HG03469 (cell line): ENCODE measurements around the gene HMGXB3.

ENCODE experiments used
- ATAC-seq: cut with Tn5 transposase; IDR thresholded peaks from one replicate; pipeline ENCODE4 v1.9.1; 2021; ENCODE audit warnings: mild to moderate bottlenecking, moderate library complexity, moderate number of reproducible peaks; ENCODE audit not compliant: unreplicated experiment

The HMGXB3 gene

DNA sequence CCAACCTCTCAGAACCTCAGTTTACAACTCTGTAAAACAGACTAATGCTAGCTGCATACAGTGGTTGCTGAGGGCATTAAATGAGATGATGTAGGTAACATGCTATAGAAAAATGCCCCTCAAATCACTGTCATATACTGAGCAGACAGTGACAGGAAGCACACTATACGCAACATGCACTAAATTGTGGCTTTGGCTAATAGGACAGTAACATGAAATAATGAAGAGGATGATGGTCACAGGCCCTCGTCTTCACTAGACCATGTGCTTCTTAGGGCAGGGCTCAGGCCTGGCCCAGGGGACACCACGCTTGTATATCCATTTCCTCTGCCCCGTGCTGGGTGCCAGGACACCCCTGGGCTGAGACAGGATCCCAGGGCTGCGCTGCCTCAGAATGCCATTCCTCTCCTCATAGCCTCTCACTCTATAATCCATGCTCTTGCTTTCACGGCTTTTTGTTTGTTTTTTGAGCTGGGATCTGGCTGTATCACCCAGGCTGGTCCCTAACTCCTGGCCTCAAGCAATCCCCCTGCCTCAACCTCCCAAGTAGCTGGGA is 66.9 kb downstream of the HMGXB3 start:
- no peak for ATAC-seq

DNA sequence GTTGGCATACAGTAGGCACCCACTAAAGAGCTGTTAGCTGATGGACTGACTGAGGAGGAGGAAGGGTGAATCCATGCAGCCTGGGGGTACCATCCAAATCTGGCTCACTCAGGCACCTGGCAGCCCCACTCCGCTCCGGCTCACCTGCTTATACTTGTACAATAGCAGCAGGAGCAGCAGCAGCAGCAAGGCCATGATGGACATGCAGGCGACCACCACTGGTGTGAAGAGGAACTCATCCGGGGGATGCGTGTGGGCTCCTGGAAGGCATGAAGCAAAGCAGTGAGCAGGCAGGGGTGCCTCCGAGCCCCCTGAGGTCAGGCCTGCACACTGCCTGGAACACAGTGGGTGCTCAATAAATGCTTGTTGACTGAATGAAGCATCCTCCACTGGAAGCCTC is 67.5 kb downstream of the HMGXB3 start:
- no peak for ATAC-seq

DNA sequence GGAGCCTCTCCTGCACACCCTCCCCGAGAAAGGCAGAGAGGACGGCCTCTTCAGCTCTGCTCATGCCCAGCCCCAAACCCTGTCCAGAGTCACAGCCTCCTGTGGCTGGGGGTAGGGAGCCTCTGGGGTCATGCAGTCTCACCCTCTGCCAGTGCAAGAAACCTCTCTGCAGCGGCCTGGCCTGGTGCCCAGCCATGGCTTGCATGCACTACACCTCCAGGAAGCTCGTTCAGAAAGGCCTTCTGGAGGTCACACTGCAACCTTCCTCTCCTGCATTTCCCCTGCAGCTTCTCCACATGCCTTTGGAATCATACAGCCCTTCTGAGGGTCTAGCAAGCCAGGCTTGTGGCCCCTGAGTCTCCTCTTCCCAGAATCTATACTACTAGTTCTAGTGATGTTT is 67.9 kb downstream of the HMGXB3 start:
- no peak for ATAC-seq

DNA sequence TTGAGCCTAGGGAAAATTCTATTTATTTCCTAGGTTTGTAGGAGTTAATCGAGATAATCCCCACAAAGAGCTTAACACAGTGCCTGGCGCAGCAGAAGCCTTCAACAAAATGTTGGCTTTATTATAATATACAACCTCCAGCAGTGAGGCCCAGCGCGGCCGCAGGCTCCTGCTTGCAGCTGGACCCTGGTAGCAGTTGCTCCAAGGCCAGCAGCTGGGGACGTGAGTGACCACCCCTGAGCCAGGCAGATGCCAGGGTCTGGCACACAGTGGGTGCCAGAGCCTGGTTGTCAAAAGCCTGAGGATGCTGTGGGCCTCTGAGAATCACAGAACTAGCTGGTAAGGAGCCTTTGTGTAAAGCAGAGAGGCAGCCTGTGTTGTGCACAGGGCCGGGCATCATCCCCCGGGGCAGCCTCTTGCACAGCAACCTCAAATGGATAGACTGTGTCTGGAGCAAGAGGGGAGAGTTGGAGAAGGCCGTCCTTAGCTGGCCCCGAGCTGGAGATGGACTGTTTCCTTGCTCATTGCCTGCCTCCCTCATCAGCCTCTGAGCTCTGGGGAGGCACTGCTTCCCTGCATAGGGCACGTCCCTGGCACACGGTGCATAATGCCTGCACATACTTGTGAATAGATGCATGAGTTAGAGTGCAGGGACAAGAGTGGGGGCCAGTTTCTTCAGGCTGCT is 68.6 kb downstream of the HMGXB3 start:
- ATAC-seq, result no peak

DNA sequence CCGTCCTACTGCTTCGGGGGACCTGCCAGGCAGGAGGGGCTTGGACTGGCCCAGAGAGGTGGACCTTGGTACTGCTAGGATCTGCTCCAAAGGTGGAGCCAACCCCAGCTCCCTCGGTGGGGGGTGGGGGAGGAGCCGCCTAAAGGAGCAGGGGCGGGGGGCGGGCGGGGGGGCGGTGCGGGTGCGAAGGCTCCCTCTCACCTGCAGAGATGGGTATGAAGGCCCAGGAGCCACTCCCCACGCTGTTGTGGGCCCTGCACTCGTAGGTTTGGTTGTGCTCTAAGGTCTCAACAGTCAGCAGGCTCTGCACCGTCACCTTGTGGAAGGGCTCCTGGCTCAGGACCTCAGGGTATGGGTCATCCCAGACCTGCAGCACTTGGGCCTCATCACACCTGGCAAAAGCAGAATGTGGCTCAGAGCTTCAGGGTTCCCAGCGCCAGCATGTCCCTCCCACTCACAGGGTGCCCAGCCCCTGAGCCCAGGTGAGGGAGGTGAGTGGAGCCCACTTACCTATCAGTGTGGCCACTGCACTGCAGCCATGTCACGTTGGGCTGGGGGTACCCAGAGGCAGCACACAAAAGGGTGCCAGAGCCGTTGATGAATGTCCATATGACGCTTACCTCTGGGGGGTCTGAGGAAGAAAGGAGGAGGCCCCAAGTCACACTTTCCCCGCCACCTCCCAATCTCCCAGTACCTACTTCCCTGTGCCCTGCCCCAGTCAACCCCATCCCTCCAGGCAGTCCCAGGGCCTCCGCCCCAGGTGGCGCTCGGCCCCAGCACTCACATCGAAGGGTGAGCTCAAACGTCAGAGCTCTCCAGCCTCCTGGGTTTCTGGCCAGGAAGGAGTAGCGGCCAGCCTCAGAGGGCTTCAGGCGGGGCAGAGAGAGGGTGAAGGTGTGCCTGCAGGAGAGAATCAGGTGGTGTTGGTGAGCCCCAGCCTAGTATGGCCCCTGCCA is 69.4 kb downstream of the HMGXB3 start:
- no peak for ATAC-seq

DNA sequence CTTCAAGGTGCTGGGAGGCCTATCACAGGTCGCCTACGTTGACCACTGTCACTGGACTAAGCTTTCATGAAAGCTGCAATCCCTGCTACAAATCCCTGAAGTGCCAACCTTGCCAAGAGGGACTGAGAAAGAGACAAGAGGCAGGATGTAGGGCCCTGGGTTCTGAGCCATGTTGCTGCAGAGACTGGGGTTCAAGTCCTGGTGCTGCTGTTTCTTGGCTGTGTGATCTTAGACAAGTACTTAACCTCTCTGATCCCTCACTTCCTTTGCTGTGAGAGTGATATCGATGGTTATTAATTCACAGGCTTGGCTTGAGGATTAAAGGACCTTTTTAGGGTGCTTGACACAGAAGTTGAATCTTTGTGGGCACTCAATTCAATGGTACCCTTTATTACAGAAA is 70.3 kb downstream of the HMGXB3 start:
- no peak for ATAC-seq

DNA sequence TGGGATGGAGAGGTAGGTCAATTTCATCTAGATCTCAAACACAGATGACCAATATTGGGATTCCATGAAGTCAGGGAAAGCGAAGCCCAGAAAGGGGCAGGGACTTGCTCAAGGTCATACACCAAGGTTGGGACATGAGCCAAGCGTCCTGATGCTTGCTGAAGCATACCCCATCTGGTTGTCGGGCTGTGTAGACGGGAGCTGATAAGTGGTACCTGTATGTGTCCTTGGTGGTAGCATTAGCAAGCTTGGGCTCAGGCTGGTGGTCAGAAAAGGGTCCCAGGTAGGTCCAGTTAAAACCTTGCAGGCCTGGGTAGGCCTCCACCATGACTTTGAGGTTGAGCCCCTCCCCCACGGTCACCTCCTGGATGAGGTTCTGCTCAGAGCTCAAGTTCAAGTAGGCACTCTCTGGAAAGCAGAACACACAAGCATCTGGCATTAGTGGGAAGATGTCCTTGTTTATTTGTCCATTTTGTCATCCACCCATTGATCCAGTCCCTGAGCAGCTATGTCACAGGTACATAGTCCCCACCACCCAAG is 72.6 kb downstream of the HMGXB3 start:
- no peak for ATAC-seq

DNA sequence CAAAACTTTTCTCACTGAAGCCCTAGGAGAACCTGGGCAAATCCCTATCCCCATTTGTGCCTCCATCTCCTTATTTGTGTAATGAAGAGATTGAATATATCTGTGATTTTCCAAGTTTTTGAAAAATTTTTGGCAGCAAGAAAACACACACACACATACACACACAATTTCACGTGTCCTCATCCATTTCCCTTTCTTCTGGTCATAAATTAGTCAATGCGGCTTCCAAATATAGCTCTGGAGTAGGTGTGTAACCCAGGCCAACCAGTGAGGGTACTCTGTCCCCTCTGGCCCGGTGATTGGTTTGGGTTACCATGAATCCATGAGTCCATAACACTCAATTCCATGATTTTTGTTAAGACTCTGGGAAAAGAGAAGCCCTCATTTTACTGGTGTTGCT is 73.1 kb downstream of the HMGXB3 start:
- no peak for ATAC-seq

DNA sequence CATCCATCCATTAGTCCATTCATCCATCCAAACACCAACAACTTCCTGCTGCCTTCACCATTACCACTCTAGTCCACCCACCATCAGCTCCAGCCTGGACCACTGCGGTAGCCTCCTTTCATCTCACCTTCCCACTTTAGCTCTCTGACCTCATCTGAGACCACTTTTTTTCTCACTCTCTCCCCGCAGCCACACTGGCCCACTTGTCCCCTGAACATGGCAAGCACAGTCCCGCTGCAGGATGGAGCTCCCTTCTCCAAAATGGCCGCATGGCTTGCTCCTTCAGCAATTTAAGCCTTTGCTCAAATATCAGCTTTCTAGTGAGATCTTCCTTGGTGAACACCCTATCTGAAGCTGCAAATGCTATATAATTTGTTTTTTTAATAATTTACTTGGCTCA is 74.7 kb downstream of the HMGXB3 start:
- no peak for ATAC-seq

DNA sequence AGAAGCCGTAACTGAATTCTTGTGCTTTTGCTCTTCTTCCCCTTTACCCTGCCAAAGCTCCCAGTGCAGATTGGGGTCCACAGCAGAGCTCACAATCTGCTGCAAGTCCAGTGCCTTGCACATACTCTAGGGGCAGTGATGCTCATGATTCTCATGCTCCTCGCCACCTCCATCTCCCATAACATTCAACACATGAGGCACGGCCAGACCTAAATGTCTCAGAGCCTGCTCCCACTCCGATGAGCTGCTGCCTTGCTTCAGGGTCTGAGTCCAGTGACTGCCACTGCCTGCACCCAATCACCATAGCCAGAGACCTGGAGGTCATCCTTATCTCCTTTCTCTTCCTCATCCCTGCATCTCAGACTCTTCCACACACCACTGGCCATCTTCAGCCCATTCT is 75.3 kb downstream of the HMGXB3 start:
- no peak for ATAC-seq

DNA sequence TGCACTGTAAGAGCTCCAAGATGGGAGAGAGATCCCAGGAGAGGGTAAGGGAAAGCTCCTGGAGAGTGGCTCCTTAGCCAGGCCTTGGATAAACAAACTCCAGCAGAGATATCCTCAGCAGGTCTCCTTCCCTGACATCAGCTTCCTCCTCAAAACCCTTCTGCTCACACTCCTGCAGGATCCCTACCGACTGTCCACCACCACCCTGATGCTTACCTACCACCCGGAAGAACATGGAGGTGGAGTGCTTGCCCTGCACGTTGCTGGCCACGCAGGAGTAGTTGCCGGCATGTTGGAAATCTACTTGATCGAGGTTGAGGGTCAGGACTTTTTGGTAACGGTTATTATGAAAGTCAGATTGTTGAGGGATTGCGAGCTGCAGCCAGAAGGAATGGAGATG is 76.5 kb downstream of the HMGXB3 start:
- ATAC-seq, result no peak

DNA sequence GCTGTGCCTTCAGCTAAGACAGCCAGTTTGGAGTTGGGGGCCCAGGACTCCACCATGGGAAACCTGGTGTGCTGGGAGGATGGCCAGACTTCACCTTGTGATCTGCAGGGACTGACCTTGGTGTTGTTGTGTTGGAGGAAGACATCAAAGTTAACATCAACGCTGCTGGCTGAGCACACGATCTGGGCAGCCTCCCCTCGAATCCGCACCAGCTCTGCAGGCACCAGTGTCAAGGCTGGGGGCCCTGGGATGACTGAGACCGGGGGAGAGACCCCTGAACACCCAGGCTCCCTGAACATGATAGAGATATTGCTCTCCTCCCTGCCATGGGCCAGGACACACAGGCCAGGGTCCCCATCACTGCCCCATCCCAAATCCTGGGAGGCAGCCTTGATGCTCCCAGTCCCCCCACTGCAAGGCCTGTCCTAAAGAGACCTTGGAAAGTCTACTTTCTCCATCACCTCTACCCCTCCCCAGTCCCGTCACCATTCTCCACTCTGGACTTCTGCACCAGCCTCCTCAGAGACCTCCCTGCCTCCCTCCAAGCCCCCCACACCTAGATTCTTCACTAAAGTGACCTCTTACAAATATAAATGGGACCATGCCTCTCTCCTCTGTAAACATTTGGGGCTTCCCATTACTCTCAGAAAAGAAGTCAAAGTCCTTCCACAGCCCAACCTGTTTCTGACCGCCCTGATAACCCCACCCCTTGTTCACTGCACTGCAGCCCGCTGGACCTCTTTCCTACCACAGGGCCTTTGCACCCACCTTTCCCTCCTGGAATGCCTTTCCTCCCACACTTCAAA is 77.7 kb downstream of the HMGXB3 start:
- no peak for ATAC-seq

DNA sequence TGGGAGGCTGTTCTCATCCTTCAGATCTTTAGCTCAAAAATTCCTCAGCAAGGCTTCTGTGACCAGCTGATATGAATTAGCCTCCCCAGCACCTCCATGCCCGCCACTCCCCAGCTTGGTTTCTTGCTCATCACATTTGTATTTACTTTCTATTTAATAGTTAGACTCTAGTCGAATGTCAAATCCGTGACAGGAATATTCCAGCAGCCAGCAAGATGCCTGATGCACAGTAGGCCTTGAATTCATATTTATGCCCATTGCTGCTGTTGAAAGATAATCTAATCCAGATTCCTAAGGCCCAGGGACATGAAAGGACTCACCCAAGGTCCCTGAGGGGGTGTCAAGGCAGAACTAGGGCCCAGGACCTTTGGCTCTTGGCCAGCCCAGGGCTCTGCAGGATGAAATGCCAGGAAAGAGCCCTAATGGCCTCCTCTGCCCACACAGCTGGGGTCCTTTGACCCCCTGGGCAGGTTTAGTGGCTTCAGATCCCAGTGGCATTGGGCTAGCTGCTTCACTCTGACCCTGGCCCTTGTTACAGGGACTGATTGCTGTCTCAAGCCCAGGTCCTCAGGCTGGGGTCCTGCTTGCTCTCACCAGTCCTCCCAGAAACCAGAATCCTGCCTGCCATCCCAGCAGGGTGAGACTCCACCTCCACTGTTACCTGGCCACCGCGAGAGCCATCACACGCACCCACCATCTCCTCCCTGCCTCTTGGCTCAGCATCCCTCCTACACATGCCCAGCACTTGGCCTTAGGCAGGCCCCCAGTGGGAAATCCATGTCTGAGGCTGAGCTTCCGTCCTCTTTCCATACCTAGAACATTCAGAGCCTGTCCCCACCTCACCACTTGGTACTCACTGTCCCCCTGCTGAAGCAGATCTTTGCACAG is 78.5 kb downstream of the HMGXB3 start:
- no peak for ATAC-seq

DNA sequence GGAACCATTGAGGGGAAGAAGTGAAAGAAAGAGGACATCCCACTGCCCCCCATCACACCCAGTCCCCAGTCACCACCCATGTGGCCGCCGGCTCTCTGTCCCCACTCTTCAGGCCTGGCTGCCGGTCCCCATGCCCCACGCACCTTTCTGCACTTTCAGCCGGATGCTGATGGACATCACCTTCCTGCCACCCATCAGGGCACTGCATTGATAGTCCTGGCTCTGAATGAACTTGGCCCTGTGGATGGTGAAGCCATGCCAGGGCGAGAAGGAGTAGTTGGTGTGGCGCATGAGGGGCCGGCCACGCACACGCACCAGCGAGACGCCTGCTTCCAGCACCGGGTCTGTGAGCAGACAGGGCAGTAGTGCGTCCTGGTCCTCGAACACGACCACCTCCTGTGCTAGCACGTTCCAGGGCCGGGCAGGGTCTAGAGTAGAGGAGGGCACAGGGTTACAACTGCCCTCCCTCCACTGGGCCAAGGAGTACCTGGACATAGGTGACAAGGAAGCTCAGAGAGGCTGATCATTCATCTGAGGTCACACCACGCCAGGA is 79.4 kb downstream of the HMGXB3 start:
- ATAC-seq, result no peak

DNA sequence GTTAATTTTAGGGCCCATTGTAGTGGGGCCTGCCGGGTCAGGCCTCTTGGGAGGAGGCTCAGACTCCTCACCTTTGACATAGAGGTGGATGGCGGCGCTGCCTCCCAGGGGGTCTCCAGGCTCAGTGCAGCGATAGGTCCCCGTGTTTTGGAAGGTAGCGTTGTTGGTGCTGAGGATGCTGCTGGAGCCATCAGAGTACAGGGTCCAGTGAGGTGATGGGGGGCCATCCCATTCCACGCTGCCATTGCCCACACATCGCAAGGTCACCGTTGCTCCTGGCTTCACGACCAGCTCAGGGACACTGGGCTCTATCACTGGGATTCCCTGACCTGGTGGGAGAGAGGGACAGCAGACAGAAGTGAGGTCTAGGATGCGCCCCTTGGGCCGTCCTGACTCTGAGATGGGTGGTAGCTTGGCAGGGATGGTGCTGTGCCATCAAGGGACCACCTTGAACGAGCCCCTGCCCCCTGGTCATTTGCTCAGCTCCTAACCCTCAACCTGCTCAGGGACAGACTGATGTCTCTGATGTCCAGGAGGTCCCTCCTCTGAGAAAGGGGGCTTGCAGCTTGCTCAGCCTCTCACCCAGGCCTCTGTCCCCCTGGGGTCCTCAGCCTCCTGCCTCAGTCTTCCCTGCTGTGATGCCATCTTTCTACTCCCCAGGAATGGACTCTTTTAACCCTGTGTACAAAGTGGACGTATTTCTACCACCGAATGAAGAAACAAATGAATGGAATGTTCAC is 80.3 kb downstream of the HMGXB3 start:
- ATAC-seq, result no peak

DNA sequence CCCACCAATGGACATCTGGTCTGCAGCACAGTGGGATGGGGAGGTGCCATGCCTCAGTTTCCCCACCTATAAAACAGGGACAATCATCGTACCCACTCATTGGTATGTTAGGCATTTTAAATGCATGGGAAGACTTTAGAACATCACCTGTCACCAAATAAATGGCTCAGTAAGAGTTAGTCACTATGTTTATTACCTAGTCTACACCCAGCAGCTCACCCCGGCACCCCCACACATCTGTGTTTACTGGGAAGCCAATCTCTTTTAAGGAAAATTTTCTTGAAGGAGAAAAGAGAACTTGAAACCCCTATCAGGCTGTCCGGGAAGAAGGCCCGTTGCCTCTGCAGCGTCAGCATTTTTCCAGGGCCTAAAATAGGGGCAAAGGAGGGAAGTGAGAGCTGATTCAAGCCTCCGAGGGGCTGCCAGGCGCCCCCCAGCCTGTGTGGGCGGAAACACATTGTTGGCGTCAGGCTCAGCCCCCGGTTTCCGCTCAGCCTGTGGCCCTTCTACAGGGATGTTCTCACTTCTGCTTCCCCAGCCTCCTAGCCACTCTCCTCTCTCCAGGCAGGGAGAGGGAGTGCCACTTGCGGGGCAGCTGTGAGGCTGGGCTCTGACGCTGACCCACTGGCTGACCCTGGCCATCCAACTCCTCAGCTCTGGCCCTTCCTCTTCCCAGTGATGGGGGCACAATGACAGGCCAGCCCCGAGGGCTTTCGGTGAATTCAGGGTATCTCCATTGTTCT is 81.2 kb downstream of the HMGXB3 start:
- ATAC-seq, result no peak

DNA sequence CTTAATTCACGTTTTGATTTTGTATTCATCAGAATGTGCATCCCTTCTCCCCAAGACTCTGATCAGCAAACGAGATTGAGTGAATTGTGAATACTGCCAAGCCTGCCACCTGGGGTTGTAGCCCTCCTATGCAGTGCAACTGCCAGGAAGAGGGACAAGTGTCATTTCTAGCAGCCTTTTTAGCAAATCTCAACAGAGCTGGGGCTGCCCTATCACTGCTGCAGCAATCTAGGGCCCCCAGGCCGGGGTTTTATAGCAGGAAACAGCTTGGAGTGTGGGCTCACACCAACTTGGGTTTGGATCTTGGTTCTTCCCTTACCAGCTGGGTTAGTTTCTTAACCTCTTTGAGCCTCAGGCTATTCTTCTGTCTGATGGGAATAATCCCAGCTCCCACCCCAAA is 81.8 kb downstream of the HMGXB3 start:
- no peak for ATAC-seq

DNA sequence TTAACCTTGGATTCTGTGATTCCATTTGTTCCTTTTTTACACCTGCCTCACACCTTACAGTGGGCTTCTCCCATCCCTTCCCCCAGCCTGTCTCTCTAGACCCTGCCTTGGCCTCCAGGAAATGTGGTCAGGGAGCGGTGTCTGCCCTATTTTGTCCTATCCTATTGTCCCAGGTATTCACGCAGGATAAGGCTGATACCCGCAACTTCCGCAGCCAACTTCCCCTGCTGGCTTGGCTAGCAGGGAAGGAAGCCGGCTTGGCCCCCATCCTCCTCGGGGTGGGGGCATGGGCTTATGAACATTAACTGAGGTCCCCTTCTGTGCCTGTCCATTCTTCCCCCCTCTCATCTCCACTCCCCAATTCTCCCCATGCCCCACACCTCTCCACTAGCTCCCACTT is 82.3 kb downstream of the HMGXB3 start:
- no peak for ATAC-seq
